HCT116 (cell line): ENCODE measurements around the gene HAAO.

Experiments used
- ELF1 ChIP-seq: IDR thresholded peaks from 2 replicates; pipeline ENCODE4 v1.6.1; 2012; ENCODE audit warnings: low read depth, borderline replicate concordance
- EZH2 ChIP-seq: fragments of 200-600 bp; sonication (generic); IDR thresholded peaks from 2 replicates; pipeline ENCODE4 v1.6.1; 2017; ENCODE audit warnings: antibody characterized with exemption, mixed run types
- EZH2phosphoT487 ChIP-seq: fragments of 200-600 bp; IDR thresholded peaks from 2 replicates; pipeline ENCODE4 v1.6.1; 2018; ENCODE audit warnings: antibody characterized with exemption, borderline replicate concordance
- FOSL1 ChIP-seq: IDR thresholded peaks from 2 replicates; pipeline ENCODE4 v1.6.1; 2012; ENCODE audit warnings: low read depth
- POLR2A ChIP-seq: IDR thresholded peaks from 2 replicates; pipeline ENCODE4 v1.7.0; 2011; ENCODE audit warnings: borderline replicate concordance; ENCODE audit not compliant: insufficient read depth, insufficient read length; ENCODE audit errors: extremely low read depth
- POLR2AphosphoS5 ChIP-seq: IDR thresholded peaks from 2 replicates; pipeline ENCODE4 v1.6.1; 2011; ENCODE audit warnings: mild to moderate bottlenecking, low read depth, low read length, moderate library complexity
- SIN3A ChIP-seq: IDR thresholded peaks from 2 replicates; pipeline ENCODE4 v1.6.1; 2012; ENCODE audit warnings: low read depth
- SRF ChIP-seq: IDR thresholded peaks from 2 replicates; pipeline ENCODE4 v1.6.1; 2012; ENCODE audit warnings: low read depth
- ZBTB33 ChIP-seq: IDR thresholded peaks from 2 replicates; pipeline ENCODE4 v1.6.1; 2011; ENCODE audit warnings: mild to moderate bottlenecking, low read length, moderate library complexity; ENCODE audit not compliant: insufficient replicate concordance; ENCODE audit errors: extremely low read depth
- TF ChIP-seq, protein P1 (sequence below): IDR thresholded peaks from 2 replicates; pipeline ENCODE4 v1.6.1; 2012
- TF ChIP-seq, protein P2 (sequence below), 3 experiments: fragments of 200-600 bp in 1 of 3; sonication (generic) in 1 of 3; IDR thresholded peaks in 2 of 3; conservative IDR thresholded peaks in 1 of 3; 2 replicates each; pipeline ENCODE4 v1.5.1; 2012 to 2017; ENCODE audit warnings: low read depth in 2 of 3, low read length in 2 of 3, antibody characterized with exemption in 1 of 3, borderline replicate concordance in 1 of 3, control low read depth in 1 of 3, mild to moderate bottlenecking in 1 of 3, mixed read lengths in 1 of 3, mixed run types in 1 of 3, moderate library complexity in 1 of 3; ENCODE audit not compliant: insufficient read depth in 1 of 3

DNA sequence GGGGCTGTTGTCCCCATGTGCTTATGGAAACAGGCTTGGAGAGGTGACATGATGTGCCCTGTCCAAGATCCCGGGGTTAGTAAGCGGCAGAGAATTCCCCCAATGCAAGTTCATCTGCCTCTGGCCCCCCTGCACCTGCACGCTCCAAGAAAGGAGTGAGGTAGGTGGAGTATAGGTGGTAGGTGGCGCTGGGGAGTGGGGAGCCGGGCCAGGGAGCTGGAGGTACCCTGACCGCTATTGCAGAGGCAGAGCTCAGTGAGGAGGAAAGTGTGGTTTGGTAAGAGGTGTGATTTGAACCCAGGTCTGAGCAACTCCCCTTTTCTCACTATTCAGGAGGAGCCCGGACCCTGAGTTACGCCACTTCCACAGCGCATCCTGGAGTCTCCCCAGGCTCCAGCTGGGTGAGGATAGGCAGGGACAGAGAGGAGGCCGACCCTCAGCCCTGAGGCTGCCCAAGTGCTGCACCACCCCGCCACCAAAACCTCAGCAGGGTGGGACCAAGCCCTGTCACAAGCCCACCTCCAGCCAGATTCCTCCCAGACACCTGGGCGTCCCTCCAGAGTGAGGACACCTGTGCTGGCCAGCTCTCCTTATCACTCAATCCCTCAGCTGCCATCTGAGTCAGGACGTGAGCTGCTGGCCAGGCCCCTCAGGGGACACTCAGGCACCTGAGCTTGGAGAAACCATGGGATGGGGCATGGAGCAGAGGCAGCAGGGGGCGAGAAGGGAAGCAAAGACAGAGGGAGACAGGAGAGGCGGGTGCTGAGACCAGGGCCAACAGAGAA, 5.6 kb downstream of the HAAO start:
- no peak for TF ChIP-seq EZH2phosphoT487
- TF ChIP-seq, protein P1, sequence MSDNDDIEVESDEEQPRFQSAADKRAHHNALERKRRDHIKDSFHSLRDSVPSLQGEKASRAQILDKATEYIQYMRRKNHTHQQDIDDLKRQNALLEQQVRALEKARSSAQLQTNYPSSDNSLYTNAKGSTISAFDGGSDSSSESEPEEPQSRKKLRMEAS: no peak
- TF ChIP-seq, protein P2, sequence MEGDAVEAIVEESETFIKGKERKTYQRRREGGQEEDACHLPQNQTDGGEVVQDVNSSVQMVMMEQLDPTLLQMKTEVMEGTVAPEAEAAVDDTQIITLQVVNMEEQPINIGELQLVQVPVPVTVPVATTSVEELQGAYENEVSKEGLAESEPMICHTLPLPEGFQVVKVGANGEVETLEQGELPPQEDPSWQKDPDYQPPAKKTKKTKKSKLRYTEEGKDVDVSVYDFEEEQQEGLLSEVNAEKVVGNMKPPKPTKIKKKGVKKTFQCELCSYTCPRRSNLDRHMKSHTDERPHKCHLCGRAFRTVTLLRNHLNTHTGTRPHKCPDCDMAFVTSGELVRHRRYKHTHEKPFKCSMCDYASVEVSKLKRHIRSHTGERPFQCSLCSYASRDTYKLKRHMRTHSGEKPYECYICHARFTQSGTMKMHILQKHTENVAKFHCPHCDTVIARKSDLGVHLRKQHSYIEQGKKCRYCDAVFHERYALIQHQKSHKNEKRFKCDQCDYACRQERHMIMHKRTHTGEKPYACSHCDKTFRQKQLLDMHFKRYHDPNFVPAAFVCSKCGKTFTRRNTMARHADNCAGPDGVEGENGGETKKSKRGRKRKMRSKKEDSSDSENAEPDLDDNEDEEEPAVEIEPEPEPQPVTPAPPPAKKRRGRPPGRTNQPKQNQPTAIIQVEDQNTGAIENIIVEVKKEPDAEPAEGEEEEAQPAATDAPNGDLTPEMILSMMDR (IDR thresholded peaks at IDR 0.05 in 2 of 3, conservative IDR thresholded peaks at IDR 0.05 in 1 of 3; ENCODE audit: borderline replicate concordance in 1 of 3, insufficient read depth in 1 of 3, low read depth in 2 of 3, low read length in 2 of 3): no peak
- TF ChIP-seq EZH2: no peak
- no peak for TF ChIP-seq ZBTB33
- TF ChIP-seq SRF: no peak
- no peak for TF ChIP-seq POLR2A
- TF ChIP-seq POLR2AphosphoS5: no peak
- no peak for TF ChIP-seq ELF1
- TF ChIP-seq FOSL1: no peak
- TF ChIP-seq SIN3A: no peak
